ENCODE data around the gene RNF213.
"Not testable (repeated sequence)": the region's sequence is repeated elsewhere in the genome, so short reads cannot be mapped to it uniquely, and the experiment has no call there.

The RNF213 gene

GRCh38 chr17:80267391-80267790 is 6.7 kb downstream of the RNF213 start:
- DNase-seq (ENCODE audit: low read depth in 2 of 3, low spot score in 2 of 3) = no peak

GRCh38 chr17:80268427-80268826 is 7.8 kb downstream of the RNF213 start:
- DNase-seq (ENCODE audit: low read depth in 2 of 3, low spot score in 2 of 3) = no peak

- DNase-seq (ENCODE audit: low read depth in 2 of 3, low spot score in 2 of 3) = no peak
Observed at GRCh38 chr17:80269405-80269807, 8.8 kb downstream of the RNF213 start.

- no peak for DNase-seq (ENCODE audit: low read depth in 2 of 3, low spot score in 2 of 3)
Observed at GRCh38 chr17:80270104-80270503, 9.5 kb downstream of the RNF213 start.

- DNase-seq (ENCODE audit: low read depth in 2 of 3, low spot score in 2 of 3) = no peak
Observed at GRCh38 chr17:80270836-80271235, 10.2 kb downstream of the RNF213 start.

GRCh38 chr17:80272366-80272765 is 11.7 kb downstream of the RNF213 start:
- no peak for DNase-seq (ENCODE audit: low read depth in 2 of 3, low spot score in 2 of 3)

- DNase-seq (ENCODE audit: low read depth in 2 of 3, low spot score in 2 of 3) = no peak
Observed at GRCh38 chr17:80274331-80274730, 13.7 kb downstream of the RNF213 start.

- DNase-seq (ENCODE audit: low read depth in 2 of 3, low spot score in 2 of 3) = no peak
Observed at GRCh38 chr17:80274871-80275449, 14.3 kb downstream of the RNF213 start.

- DNase-seq (ENCODE audit: low read depth in 2 of 3, low spot score in 2 of 3) = not testable (repeated sequence)
Observed at GRCh38 chr17:80275857-80276256, 15.2 kb downstream of the RNF213 start.

- no peak for DNase-seq (ENCODE audit: low read depth in 2 of 3, low spot score in 2 of 3)
Observed at GRCh38 chr17:80277751-80278671, 17.4 kb downstream of the RNF213 start.

GRCh38 chr17:80279895-80280294 is 19.2 kb downstream of the RNF213 start:
- no peak for DNase-seq (ENCODE audit: low read depth in 2 of 3, low spot score in 2 of 3)

- DNase-seq (ENCODE audit: low read depth in 2 of 3, low spot score in 2 of 3) = no peak
Observed at GRCh38 chr17:80281516-80281915, 20.9 kb downstream of the RNF213 start.

GRCh38 chr17:80283116-80283852 is 22.6 kb downstream of the RNF213 start:
- no peak for DNase-seq (ENCODE audit: low read depth in 2 of 3, low spot score in 2 of 3)

- DNase-seq (ENCODE audit: low read depth in 2 of 3, low spot score in 2 of 3) = no peak
Observed at GRCh38 chr17:80284631-80285030, 24.0 kb downstream of the RNF213 start.

GRCh38 chr17:80285237-80285920 is 24.7 kb downstream of the RNF213 start:
- no peak for DNase-seq (ENCODE audit: low read depth in 2 of 3, low spot score in 2 of 3)

GRCh38 chr17:80286638-80286960 is 25.9 kb downstream of the RNF213 start:
- DNase-seq (ENCODE audit: low read depth in 2 of 3, low spot score in 2 of 3) = no peak

GRCh38 chr17:80287038-80287437 is 26.4 kb downstream of the RNF213 start:
- DNase-seq (ENCODE audit: low read depth in 2 of 3, low spot score in 2 of 3) = no peak

GRCh38 chr17:80287806-80288567 is 27.3 kb downstream of the RNF213 start:
- no peak for DNase-seq (ENCODE audit: low read depth in 2 of 3, low spot score in 2 of 3)

- DNase-seq (ENCODE audit: low read depth in 2 of 3, low spot score in 2 of 3) = no peak
Observed at GRCh38 chr17:80289616-80290015, 29.0 kb downstream of the RNF213 start.

- no peak for DNase-seq (ENCODE audit: low read depth in 2 of 3, low spot score in 2 of 3)
Observed at GRCh38 chr17:80290156-80290555, 29.5 kb downstream of the RNF213 start.

- DNase-seq (ENCODE audit: low read depth in 2 of 3, low spot score in 2 of 3) = no peak
Observed at GRCh38 chr17:80291260-80291659, 30.6 kb downstream of the RNF213 start.

Measured in activated CD8-positive, alpha-beta memory T cell treated with anti-CD3 and anti-CD28 coated beads for 48 hours (primary cell).